Loucy (cell line): ENCODE measurements around the gene ASTN2.

ENCODE experiments used
- H2AFZ ChIP-seq: fragments of 200-600 bp; sonication (generic); 2 replicates; pipeline ENCODE4 v1.6.0; 2016; ENCODE audit warnings: antibody characterized with exemption, mild to moderate bottlenecking, low read length, moderate library complexity
- H3F3A ChIP-seq: fragments of 200-600 bp; 2 replicates; pipeline ENCODE4 v1.6.0; 2016; ENCODE audit warnings: antibody characterized with exemption, low read depth, mild to moderate bottlenecking
- H3K27me3 ChIP-seq: fragments of 200-600 bp; sonication (generic); 2 replicates; pipeline ENCODE4 v1.6.1; 2014; ENCODE audit warnings: low read length, mild to moderate bottlenecking; ENCODE audit not compliant: insufficient read depth, poor library complexity, severe bottlenecking
- H3K36me3 ChIP-seq: fragments of 200-600 bp; sonication (generic); 2 replicates; pipeline ENCODE4 v1.6.1; 2016; ENCODE audit warnings: low read length; ENCODE audit not compliant: insufficient read depth
- H3K4me1 ChIP-seq: fragments of 200-600 bp; sonication (generic); 2 replicates; pipeline ENCODE4 v1.5.1; 2014; ENCODE audit warnings: low read length, mild to moderate bottlenecking; ENCODE audit not compliant: insufficient read depth, poor library complexity, severe bottlenecking
- H3K4me2 ChIP-seq: fragments of 200-600 bp; sonication (generic); 2 replicates; pipeline ENCODE4 v1.6.0; 2014; ENCODE audit warnings: antibody characterized with exemption, low read length, low read depth, mild to moderate bottlenecking; ENCODE audit not compliant: poor library complexity, severe bottlenecking
- H3K4me3 ChIP-seq: fragments of 200-600 bp; sonication (generic); 2 replicates; pipeline ENCODE4 v1.5.1; 2014; ENCODE audit warnings: low read length, mild to moderate bottlenecking, mixed read lengths; ENCODE audit not compliant: poor library complexity, severe bottlenecking
- H3K79me2 ChIP-seq: fragments of 200-600 bp; sonication (generic); 2 replicates; pipeline ENCODE4 v1.6.1; 2014; ENCODE audit warnings: low read length; ENCODE audit not compliant: insufficient read depth
- H3K9ac ChIP-seq: fragments of 200-600 bp; sonication (generic); 2 replicates; pipeline ENCODE4 v1.6.0; 2014; ENCODE audit warnings: mild to moderate bottlenecking, low read depth, low read length, moderate library complexity; ENCODE audit not compliant: poor library complexity, severe bottlenecking
- H3K9me2 ChIP-seq: fragments of 200-600 bp; sonication (generic); replicated peaks from 2 replicates; pipeline ENCODE4 v1.6.1; 2016; ENCODE audit warnings: low read depth, low read length, mixed read lengths
- H3K9me3 ChIP-seq: fragments of 200-600 bp; sonication (generic); 2 replicates; pipeline ENCODE4 v1.6.1; 2014; ENCODE audit warnings: mild to moderate bottlenecking, antibody characterized with exemption, low read length, low read depth; ENCODE audit not compliant: insufficient read depth
- H4K20me1 ChIP-seq: fragments of 200-600 bp; sonication (generic); 2 replicates; pipeline ENCODE4 v1.6.0; 2014; ENCODE audit warnings: antibody characterized with exemption, low read length, mild to moderate bottlenecking; ENCODE audit not compliant: insufficient read depth, poor library complexity, severe bottlenecking
- EZH2phosphoT487 ChIP-seq: fragments of 200-600 bp; IDR thresholded peaks from 2 replicates; pipeline ENCODE4 v1.6.1; 2018; ENCODE audit warnings: antibody characterized with exemption, mild to moderate bottlenecking, moderate library complexity, borderline replicate concordance
- TF ChIP-seq, protein P1 (sequence below): fragments of 200-600 bp; sonication (generic); conservative IDR thresholded peaks from 2 replicates; pipeline ENCODE4 v1.5.1; 2014; ENCODE audit warnings: mild to moderate bottlenecking, antibody characterized with exemption, low read length

ASTN2 gene

DNA sequence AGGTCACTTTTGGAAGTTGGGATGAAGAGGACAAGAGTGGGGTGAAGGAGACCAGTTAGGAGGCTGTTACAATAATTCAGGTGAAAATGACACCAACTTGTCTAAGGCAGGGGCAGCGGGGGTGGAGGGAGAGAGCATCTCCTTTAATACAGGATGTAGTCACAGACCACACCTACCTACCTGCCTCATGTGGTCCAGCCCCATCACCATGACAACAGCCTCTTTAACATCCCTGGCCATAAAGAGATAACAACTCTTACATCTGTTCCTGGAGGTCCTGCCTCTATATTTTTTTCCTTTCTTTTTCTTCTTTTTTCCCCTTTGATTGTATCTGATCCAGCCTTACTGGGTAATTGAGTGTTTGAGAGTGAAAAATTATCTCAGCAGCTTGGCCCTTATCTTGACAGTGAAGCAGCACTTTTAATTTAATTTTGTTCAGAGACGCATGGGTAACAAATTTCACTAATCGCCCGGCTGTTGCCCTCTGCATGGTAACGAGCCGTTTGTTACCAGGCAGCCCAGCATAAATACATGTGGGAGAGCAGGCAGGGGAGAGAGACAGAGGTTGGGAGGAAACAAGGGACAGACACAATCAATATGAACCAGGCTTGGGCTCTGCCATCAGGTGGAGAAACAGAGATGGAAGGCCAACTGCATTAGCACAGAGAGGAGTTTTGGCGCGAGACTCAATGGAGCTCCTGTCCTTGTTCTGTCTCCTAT is 338.1 kb downstream of the ASTN2 start:
- H3K36me3 ChIP-seq = no peaks in the 10 kb centered on the region
- no peak for TF ChIP-seq EZH2phosphoT487
- H2AFZ ChIP-seq = no peak overlapping the region
- no peaks in the 10 kb centered on the region for H3K4me1 ChIP-seq
- H3K9me3 ChIP-seq = 0 out of 2 replicates have a peak, but pooled peaks cover 5% of the 10 kb centered on the region
- no peak overlapping the region for H3K4me3 ChIP-seq
- H4K20me1 ChIP-seq = no peaks in the 10 kb centered on the region
- no peak overlapping the region for H3K4me2 ChIP-seq
- H3K79me2 ChIP-seq = no peaks in the 10 kb centered on the region
- no peak overlapping the region for H3K9ac ChIP-seq
- no peaks in the 10 kb centered on the region for H3K9me2 ChIP-seq
- no peaks in the 10 kb centered on the region for H3K27me3 ChIP-seq
- H3F3A ChIP-seq = no peaks in the 10 kb centered on the region

DNA sequence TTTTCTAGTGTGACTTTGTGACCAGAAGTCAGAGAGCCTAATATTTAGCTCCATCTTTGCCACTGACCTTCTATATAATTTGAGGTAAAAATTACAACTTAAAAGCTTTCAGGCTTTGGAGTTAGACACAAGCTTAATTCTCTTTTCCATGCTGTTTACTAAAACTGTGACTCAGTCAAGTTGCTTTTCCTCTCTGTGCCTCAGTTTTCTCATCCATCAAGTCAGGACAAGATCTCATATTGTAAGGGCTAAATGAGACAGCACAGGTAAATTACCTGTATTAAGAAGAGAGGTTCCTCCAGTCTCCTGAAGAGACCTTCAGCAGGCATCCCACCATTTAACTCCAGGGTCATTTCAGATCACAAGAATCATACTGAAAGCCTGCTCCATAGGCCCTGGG is 339.2 kb downstream of the ASTN2 start:
- no peaks in the 10 kb centered on the region for H3K79me2 ChIP-seq
- no peaks in the 10 kb centered on the region for H3K4me1 ChIP-seq
- TF ChIP-seq, protein P1, sequence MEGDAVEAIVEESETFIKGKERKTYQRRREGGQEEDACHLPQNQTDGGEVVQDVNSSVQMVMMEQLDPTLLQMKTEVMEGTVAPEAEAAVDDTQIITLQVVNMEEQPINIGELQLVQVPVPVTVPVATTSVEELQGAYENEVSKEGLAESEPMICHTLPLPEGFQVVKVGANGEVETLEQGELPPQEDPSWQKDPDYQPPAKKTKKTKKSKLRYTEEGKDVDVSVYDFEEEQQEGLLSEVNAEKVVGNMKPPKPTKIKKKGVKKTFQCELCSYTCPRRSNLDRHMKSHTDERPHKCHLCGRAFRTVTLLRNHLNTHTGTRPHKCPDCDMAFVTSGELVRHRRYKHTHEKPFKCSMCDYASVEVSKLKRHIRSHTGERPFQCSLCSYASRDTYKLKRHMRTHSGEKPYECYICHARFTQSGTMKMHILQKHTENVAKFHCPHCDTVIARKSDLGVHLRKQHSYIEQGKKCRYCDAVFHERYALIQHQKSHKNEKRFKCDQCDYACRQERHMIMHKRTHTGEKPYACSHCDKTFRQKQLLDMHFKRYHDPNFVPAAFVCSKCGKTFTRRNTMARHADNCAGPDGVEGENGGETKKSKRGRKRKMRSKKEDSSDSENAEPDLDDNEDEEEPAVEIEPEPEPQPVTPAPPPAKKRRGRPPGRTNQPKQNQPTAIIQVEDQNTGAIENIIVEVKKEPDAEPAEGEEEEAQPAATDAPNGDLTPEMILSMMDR = no peak
- no peak for TF ChIP-seq EZH2phosphoT487
- 0 out of 2 replicates have a peak, but pooled peaks cover 6% of the 10 kb centered on the region for H3K9me3 ChIP-seq
- H2AFZ ChIP-seq = no peak overlapping the region
- H4K20me1 ChIP-seq = no peaks in the 10 kb centered on the region
- no peaks in the 10 kb centered on the region for H3K9me2 ChIP-seq
- no peak overlapping the region for H3K4me3 ChIP-seq
- H3K36me3 ChIP-seq = no peaks in the 10 kb centered on the region
- no peak overlapping the region for H3K9ac ChIP-seq
- no peaks in the 10 kb centered on the region for H3K27me3 ChIP-seq
- no peak overlapping the region for H3K4me2 ChIP-seq
- no peaks in the 10 kb centered on the region for H3F3A ChIP-seq

DNA sequence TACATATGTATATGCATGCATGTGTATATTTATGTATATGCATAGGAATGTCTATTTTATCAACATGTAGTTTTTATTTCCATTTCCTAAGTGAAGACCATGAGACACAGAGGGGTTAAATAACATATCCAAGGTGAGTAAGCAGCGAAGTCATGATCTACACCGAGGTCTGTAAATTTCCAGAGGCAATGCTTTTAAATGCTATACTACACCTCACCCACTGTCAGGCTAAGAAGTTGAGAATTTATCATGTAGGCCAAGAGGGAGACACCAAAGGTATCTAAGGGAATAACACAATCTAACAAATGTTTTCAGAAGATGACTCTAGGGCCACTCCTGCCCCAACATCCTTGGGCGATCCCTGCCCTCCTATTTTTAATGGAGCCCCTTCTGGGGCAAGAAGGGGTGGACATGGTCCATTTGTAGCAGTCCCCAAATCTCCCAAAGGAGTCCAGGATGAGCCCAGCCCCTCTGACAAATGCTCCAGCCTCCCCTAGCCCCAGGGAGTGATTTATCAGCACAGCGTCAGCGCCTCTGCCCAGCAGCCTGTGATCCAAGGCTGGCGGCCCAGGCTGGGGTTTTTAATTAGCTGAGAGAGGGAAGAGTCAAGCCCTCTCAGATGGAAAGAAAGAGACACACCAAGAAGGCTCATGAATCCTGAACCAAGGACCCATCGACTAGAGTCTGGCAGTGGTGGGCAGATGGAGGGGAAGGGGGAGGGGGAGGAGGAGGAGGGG is 339.9 kb downstream of the ASTN2 start:
- Histone ChIP-seq H3K4me2 (no peak overlapping the region), H3K9me2 (no peaks in the 10 kb centered on the region), H3K27me3 (no peaks in the 10 kb centered on the region), H3K36me3 (no peaks in the 10 kb centered on the region), H3K9me3 (0 out of 2 replicates have a peak, but pooled peaks cover 6% of the 10 kb centered on the region), H3K79me2 (no peaks in the 10 kb centered on the region), H4K20me1 (no peaks in the 10 kb centered on the region), H3F3A (no peaks in the 10 kb centered on the region), H3K9ac (no peak overlapping the region), H2AFZ (no peak overlapping the region), H3K4me3 (no peak overlapping the region), H3K4me1 (no peaks in the 10 kb centered on the region)
- TF ChIP-seq EZH2phosphoT487 = no peak
- TF ChIP-seq, protein P1 = no peak
